ENCODE measurements around the gene LPAR6. TPM values are rescaled to one million over a fixed set of nuclear protein-coding genes. Genes with fewer than 3 reads are reported as not detected.
"Not testable (repeated sequence)": the region's sequence is repeated elsewhere in the genome, so short reads cannot be mapped to it uniquely, and the experiment has no call there.

The LPAR6 gene, protein sequence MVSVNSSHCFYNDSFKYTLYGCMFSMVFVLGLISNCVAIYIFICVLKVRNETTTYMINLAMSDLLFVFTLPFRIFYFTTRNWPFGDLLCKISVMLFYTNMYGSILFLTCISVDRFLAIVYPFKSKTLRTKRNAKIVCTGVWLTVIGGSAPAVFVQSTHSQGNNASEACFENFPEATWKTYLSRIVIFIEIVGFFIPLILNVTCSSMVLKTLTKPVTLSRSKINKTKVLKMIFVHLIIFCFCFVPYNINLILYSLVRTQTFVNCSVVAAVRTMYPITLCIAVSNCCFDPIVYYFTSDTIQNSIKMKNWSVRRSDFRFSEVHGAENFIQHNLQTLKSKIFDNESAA
- 10 to 100 TPM; 18.0 to 35.3 (median 23.1) TPM for total RNA-seq

DNA sequence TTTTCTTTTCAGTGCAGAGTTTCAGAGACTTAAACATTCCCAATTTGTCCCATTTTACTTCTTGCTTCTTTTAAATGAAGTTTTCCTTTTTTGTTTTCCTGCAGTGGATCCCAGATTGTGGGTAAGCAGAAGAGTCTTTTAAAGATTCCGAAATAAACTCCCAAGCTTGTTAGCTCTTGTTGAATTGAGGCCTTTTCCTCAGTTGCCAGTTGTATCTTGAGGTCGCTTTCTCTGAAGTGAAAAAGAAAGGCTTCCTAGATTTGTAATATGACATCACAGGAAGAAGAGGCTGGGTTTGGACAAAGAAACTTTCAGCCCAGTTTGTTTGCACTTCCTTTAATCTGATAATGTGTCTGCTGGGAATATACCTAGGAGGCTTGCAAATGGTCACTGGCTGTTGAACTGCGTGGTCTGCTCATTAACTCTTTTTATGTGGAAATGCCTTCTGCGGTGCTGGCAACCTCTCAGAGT lies at the start of gene LPAR6:
Gene LPAR6 (minus strand): TSS at position 233 of the 471 bp plus-strand sequence. CDS start 690 bp downstream, outside the sequence.
- DNase-seq (ENCODE audit: low spot score in 2 of 2): no peak
- WGBS, 2 donors: 5 to 12% methylated on average over 4 of the region's 4 CpGs
- intact Hi-C loops (cut with DNase I; ENCODE audit: low total_unique reads): no loop called here
- TF ChIP-seq, protein P1, sequence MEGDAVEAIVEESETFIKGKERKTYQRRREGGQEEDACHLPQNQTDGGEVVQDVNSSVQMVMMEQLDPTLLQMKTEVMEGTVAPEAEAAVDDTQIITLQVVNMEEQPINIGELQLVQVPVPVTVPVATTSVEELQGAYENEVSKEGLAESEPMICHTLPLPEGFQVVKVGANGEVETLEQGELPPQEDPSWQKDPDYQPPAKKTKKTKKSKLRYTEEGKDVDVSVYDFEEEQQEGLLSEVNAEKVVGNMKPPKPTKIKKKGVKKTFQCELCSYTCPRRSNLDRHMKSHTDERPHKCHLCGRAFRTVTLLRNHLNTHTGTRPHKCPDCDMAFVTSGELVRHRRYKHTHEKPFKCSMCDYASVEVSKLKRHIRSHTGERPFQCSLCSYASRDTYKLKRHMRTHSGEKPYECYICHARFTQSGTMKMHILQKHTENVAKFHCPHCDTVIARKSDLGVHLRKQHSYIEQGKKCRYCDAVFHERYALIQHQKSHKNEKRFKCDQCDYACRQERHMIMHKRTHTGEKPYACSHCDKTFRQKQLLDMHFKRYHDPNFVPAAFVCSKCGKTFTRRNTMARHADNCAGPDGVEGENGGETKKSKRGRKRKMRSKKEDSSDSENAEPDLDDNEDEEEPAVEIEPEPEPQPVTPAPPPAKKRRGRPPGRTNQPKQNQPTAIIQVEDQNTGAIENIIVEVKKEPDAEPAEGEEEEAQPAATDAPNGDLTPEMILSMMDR (IDR thresholded peaks at IDR 0.05): no peak
- no peak for TF ChIP-seq POLR2A (IDR thresholded peaks at IDR 0.05)
- peak within 1 kb of the TSS; percentile 38 for H3K4me3 ChIP-seq (ENCODE audit: low read depth, poor library complexity, severe bottlenecking)

DNA sequence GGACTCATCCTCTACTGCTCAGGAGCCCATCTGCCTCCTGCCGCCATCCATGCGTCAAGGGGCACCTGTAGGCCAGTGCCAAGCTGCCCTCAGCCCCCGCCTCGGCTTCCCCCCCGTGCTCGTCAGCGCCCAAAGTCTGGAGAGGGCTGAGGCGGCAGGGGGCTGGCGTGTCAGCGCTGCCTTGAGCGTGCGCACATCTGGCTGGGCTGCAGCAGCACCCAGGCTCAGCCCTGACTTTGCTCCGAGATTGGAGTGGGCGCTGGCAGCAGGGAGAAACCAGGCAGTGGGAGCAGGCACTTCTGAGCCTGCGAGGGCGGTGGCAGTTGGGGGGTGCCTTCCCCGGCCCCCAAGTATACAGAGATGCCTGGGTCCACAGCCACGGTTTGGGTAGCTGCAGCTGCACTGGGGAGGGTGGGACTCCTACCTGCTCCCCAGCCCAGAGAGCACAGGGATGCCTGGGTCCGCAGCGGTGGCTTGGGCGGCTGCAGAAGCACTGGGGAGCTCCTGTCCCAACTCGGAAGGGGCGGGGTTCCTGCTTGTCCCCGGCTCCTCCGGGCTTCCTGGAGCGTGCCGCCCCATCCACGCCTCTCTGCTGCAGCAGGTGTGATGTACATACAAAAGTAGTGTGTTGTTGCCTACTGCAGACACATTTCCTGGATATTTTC lies 44.8 kb upstream of the LPAR6 start:
- DNase-seq (ENCODE audit: low spot score in 2 of 2): peak in 1 of 2 donors; percentile 72

DNA sequence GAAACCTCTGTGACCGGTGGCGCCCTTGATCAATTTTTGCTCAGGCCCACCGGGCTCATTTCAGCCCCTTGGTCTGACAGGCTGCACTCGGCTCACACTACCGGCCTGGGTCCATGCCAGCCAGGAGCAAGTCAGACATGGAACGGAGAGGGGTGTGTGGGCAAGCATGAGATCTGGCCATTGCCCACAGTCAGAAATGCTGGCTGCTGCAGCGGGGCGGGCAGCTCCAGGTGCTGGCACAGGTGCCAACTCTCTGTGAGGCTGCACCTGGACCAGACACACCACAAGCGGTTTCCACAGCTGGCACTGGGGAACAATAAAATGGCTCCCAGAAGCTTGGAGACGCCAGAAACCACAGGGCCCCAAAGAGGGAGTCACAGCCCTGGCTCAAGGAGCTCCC lies 43.6 kb upstream of the LPAR6 start:
- no peak for TF ChIP-seq POLR2A (IDR thresholded peaks at IDR 0.05)
- TF ChIP-seq, protein P1 (IDR thresholded peaks at IDR 0.05): no peak
- no peak for DNase-seq (ENCODE audit: low spot score in 2 of 2)
- intact Hi-C loops (cut with DNase I; ENCODE audit: low total_unique reads): no loop called here
- WGBS, 2 donors: 94 to 97% methylated on average over 10 of the region's 10 CpGs
- no peak overlapping the region for H3K4me3 ChIP-seq (ENCODE audit: low read depth, poor library complexity, severe bottlenecking)

More for the DNA sequence above, 44.8 kb upstream of the LPAR6 start:
- TF ChIP-seq, protein P1 (IDR thresholded peaks at IDR 0.05): no peak
- no peak for TF ChIP-seq POLR2A (IDR thresholded peaks at IDR 0.05)
- H3K4me3 ChIP-seq (ENCODE audit: low read depth, poor library complexity, severe bottlenecking): no peak overlapping the region
- intact Hi-C loops (cut with DNase I; ENCODE audit: low total_unique reads): no loop called here
- WGBS, 2 donors: 92% methylated on average over 26 to 27 of the region's 28 CpGs

DNA sequence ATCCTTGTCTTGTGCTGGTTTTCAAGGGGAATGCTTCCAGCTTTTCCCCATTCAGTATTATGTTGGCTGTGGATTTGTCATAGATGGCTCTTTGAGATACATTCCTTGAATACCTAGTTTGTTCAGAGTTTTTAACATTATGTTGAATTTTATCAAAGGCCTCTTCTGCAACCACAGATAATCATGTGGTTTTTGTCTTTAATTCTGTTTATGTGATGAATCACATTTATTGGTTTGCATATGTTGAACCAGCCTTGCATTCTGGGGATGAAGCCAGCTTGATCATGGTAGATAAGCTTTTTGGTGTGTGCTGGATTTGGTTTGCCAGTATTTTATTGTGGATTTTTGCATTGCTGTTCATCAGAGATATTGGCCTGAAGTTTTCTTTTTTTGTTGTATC lies 38.3 kb upstream of the LPAR6 start:
- intact Hi-C loops (cut with DNase I; ENCODE audit: low total_unique reads); DNase-seq (ENCODE audit: low spot score in 2 of 2); H3K4me3 ChIP-seq (ENCODE audit: low read depth, poor library complexity, severe bottlenecking): not testable (repeated sequence)

DNA sequence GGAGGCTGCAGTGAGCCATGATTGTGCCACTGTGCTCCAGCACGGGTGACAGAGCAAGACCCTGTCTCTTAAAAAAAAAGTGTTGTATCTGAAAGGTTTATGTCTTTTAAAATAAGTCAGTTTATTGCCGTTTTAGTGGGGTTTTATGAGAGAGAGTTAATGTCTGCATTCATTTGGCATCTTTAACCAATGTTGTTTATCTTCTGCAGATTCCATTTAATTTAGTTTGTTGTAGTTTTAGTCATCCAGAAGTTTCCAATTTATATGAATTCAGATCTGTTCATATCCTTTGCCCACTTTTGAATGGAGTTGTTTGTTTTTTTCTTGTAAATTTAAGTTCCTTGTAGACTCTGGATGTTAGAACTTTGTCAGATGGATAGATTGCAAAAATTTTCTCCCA lies 36.7 kb upstream of the LPAR6 start:
- intact Hi-C loops (cut with DNase I; ENCODE audit: low total_unique reads): no loop called here
- no peak for DNase-seq (ENCODE audit: low spot score in 2 of 2)
- TF ChIP-seq, protein P1 (IDR thresholded peaks at IDR 0.05): no peak
- no peak for TF ChIP-seq POLR2A (IDR thresholded peaks at IDR 0.05)
- WGBS, 2 donors: 72 to 74% methylated on average over 2 of the region's 2 CpGs
- H3K4me3 ChIP-seq (ENCODE audit: low read depth, poor library complexity, severe bottlenecking): no peak overlapping the region

DNA sequence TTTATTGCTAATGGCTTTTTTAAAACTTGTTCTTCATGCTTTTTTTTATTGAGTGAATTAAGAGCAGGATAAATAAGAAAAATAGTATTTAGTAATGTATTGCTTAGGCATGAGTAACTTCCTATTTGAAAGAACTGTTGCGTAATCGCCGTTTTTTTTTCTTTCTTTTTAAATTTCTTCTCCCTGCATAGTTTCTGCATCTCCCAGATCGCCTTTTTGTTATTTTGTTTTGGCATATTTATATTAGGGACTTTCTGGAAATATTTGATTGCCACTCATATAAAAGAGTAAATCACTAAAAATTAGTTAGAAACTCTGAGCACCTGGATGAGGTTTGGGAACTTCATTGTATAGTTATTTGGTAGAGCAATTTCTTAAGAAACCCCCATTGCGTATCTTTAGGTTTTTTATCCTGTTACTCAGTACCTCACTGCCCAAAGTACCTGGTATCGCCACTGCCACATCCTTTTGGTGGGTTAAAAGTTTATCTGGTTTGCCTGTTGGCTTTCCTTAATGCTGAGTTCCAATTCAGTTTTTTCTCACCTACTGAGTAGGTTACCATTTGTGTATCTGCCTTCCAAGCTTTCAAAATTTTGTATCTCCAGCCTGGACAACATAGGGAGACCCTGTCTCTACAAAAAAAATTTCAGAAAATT lies 36.2 kb upstream of the LPAR6 start:
- TF ChIP-seq, protein P1 (IDR thresholded peaks at IDR 0.05): no peak
- no peak for TF ChIP-seq POLR2A (IDR thresholded peaks at IDR 0.05)
- WGBS, 2 donors: 23 to 36% methylated on average over 6 of the region's 6 CpGs
- DNase-seq (ENCODE audit: low spot score in 2 of 2): no peak
- no peak overlapping the region for H3K4me3 ChIP-seq (ENCODE audit: low read depth, poor library complexity, severe bottlenecking)
- intact Hi-C loops (cut with DNase I; ENCODE audit: low total_unique reads): no loop called here
